HepG2 (cell line): Measurements from ENCODE around the gene LRRC27.

Experiments used
- CTCF ChIP-seq: sonication (generic); formaldehyde crosslinking; IDR thresholded peaks from 2 replicates; pipeline ENCODE4 v1.5.0; 2020; ENCODE audit warnings: mild to moderate bottlenecking, missing genetic modification reagents, moderate library complexity
- ETV6 ChIP-seq: sonication (generic); formaldehyde crosslinking; conservative IDR thresholded peaks from 2 replicates; pipeline ENCODE4 v1.4.0; 2020; ENCODE audit warnings: missing genetic modification reagents
- FOXK2 ChIP-seq: fragments of 450-650 bp; IDR thresholded peaks from 2 replicates; pipeline ENCODE4 v1.6.1; 2016
- KDM5A ChIP-seq: fragments of 200-600 bp; sonication (generic); IDR thresholded peaks from 2 replicates; pipeline ENCODE4 v1.7.0; 2018; ENCODE audit warnings: antibody characterized with exemption, mild to moderate bottlenecking, low read length, borderline replicate concordance
- MAX ChIP-seq: IDR thresholded peaks from 2 replicates; pipeline ENCODE4 v1.6.1; 2012; ENCODE audit warnings: inconsistent platforms
- NR2F2 ChIP-seq: IDR thresholded peaks from 2 replicates; pipeline ENCODE4 v1.6.1; 2012; ENCODE audit warnings: low read depth, inconsistent platforms, borderline replicate concordance
- POLR2A ChIP-seq, 2 experiments: IDR thresholded peaks; 2 replicates each; pipeline ENCODE4 v1.6.1; 2011; ENCODE audit warnings: low read depth in 2 of 2, low read length in 2 of 2, mild to moderate bottlenecking in 1 of 2, moderate library complexity in 1 of 2; ENCODE audit not compliant: insufficient read depth in 1 of 2
- PRDM15 ChIP-seq: sonication (generic); formaldehyde crosslinking; IDR thresholded peaks from 2 replicates; pipeline ENCODE4 v1.4.0; 2020; ENCODE audit warnings: missing genetic modification reagents
- RARG ChIP-seq: sonication (generic); formaldehyde crosslinking; IDR thresholded peaks from 2 replicates; pipeline ENCODE4 v1.4.0; 2020; ENCODE audit warnings: low read depth, mild to moderate bottlenecking, missing genetic modification reagents
- RBM39 ChIP-seq: fragments of 200-400 bp; formaldehyde crosslinking; IDR thresholded peaks from one replicate; pipeline ENCODE4 v1.6.1; 2018; ENCODE audit warnings: antibody characterized with exemption, mild to moderate bottlenecking, low read depth, low read length; ENCODE audit not compliant: poor library complexity, severe bottlenecking
- SUZ12 ChIP-seq: fragments of 150-350 bp; IDR thresholded peaks from 2 replicates; pipeline ENCODE4 v1.6.1; 2014; ENCODE audit warnings: low read depth, low read length
- ZNF281 ChIP-seq: sonication (generic); formaldehyde crosslinking; IDR thresholded peaks from 2 replicates; pipeline ENCODE4 v1.4.0; 2020; ENCODE audit warnings: missing genetic modification reagents, borderline replicate concordance
- TF ChIP-seq, protein P1 (sequence below): sonication (generic); formaldehyde crosslinking; IDR thresholded peaks from 2 replicates; pipeline ENCODE4 v1.5.1; 2020; ENCODE audit warnings: mild to moderate bottlenecking, missing genetic modification reagents

DNA sequence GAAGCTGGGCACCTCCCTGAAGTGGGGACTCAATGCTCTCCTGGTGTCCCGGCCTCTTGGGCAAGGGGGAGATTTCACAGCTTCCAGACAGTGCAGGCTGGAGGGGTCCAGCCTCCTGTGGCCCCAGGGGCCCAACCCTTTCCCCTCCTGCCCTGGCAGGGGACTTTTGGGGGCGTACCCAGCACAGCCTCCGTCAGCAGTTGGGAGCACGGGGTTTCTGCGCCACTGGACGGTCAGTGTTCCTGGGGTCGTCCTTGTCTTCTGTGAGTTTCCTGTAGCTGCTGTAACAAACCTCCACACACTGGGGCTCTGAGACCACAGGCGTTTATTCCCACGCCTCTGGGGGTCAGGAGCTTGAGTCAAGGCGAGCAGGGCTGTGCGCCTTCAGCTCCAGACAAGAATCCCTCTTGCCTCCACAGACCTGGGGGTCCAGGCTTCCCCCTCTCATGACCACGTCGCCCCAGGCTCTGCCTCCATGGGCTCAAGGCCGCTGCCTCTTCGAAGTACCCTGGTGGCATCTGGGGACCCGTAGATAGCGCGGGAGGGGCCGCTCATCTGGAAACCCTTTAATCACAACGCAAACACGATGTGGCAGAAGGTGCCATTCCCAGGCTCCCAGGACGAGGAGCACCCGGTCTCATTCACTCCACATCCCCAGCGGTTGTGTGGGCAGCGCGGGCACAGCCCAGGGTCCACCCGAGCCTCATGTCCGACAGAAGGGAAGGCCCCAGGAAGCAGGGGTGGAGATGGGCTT lies 79.0 kb downstream of the LRRC27 start:
- TF ChIP-seq ETV6 (CRISPR knock-in tag) (no peak), FOXK2 (no peak), SUZ12 (no peak), RBM39 (no peak), MAX (no peak), POLR2A (IDR thresholded peaks at IDR 0.05; ENCODE audit: insufficient read depth in 1 of 2, low read depth in 2 of 2, low read length in 2 of 2) (no peak), CTCF (CRISPR knock-in tag) (no peak), PRDM15 (no peak), RARG (CRISPR knock-in tag) (no peak), NR2F2 (no peak), KDM5A (no peak), ZNF281 (CRISPR knock-in tag) (no peak)
- TF ChIP-seq, protein P1, sequence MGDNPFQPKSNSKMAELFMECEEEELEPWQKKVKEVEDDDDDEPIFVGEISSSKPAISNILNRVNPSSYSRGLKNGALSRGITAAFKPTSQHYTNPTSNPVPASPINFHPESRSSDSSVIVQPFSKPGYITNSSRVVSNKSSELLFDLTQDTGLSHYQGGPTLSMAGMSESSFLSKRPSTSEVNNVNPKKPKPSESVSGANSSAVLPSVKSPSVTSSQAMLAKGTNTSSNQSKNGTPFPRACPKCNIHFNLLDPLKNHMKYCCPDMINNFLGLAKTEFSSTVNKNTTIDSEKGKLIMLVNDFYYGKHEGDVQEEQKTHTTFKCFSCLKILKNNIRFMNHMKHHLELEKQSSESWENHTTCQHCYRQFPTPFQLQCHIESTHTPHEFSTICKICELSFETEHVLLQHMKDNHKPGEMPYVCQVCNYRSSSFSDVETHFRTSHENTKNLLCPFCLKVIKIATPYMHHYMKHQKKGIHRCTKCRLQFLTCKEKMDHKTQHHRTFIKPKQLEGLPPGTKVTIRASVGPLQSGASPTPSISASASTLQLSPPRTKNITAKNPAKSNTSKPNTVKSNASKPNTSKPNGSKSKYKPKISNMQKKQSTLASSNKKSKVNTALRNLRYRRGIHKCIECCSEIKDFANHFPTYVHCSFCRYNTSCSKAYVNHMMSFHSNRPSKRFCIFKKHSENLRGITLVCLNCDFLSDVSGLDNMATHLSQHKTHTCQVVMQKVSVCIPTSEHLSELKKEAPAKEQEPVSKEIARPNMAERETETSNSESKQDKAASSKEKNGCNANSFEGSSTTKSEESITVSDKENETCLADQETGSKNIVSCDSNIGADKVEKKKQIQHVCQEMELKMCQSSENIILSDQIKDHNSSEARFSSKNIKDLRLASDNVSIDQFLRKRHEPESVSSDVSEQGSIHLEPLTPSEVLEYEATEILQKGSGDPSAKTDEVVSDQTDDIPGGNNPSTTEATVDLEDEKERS (CRISPR knock-in tag): no peak
